Subcutaneous preadipocyte (primary cell): Measurements from ENCODE around the gene PGA3. TPM values are rescaled to one million over a fixed set of nuclear protein-coding genes. Genes with fewer than 3 reads are reported as not detected.

Source experiments
- total RNA-seq: library from RNA; depleted of rRNA; stranded (reverse); fragments of >200 nt; gene quantifications from 2 replicates; pipeline ENCODE4 v1.2.3, GENCODE V29; 2012

Gene PGA3
- total RNA-seq, result 0.73 and 2.2 TPM in 2 replicates

GRCh38 chr11:61202950-61203746 is at the start of gene PGA3:
Gene PGA3, plus strand, starts transcription at chr11:61203515. Its CDS starts 50 bp downstream, at chr11:61203565.

GRCh38 chr11:61161190-61162091 is 41.9 kb upstream of the PGA3 start, which contains the start of gene VPS37C:
Gene VPS37C, minus strand, starts transcription at chr11:61161426. Its CDS starts 22,597 bp downstream, at chr11:61138829.

GRCh38 chr11:61222047-61222446 is 18.7 kb downstream of the PGA3 start, which contains the start of gene PGA4:
Gene PGA4, plus strand, starts transcription at chr11:61222347. Its CDS starts 54 bp downstream, at chr11:61222401.

DNA sequence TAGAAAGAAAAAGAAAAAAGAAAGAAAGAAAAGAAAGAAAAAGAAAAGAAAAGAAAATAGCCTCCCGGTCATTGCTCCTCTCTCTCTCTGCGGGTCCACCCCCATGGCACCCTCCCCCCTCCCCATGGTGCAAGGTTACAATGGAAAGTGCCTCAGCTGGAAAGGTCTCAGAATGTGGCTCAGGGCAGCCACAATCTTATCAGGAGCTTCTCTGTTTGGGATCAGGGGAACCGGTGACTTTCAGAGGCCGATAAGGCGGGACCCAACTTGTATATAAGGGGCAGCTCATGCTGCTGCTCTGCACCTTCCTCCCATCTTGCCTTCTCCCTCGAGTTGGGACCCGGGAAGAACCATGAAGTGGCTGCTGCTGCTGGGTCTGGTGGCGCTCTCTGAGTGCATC is 37.6 kb downstream of the PGA3 start, which contains the start of gene PGA5:
TSS of gene PGA5 (plus strand) at position 301 of the 400 bp plus-strand sequence. CDS start at position 353, 52 bp downstream.

Other genes with a start within 250 kb of the PGA3 start
- gene CD6, start 231.8 kb upstream of the PGA3 start, total RNA-seq, result not detected in 2 replicates
- not detected in 2 replicates for gene CD5, start 101.0 kb upstream of the PGA3 start, total RNA-seq
- gene VPS37C, start 42.1 kb upstream of the PGA3 start, total RNA-seq, result 12.9 and 16.2 TPM in 2 replicates
- gene PGA4, start 18.8 kb downstream of the PGA3 start, total RNA-seq, result under 0.01 and 0.37 TPM in 2 replicates
- 0.37 and 0.39 TPM in 2 replicates for gene PGA5, start 37.7 kb downstream of the PGA3 start, total RNA-seq
- gene VWCE, start 91.8 kb downstream of the PGA3 start, total RNA-seq, result 3.1 and 8.1 TPM in 2 replicates
- gene DDB1, start 129.6 kb downstream of the PGA3 start, total RNA-seq, result 241 and 273 TPM in 2 replicates
- 23.9 and 29.1 TPM in 2 replicates for gene TKFC, start 129.7 kb downstream of the PGA3 start, total RNA-seq
- 28.2 and 29.4 TPM in 2 replicates for gene CYB561A3, start 158.4 kb downstream of the PGA3 start, total RNA-seq
- 23.1 and 25.6 TPM in 2 replicates for gene TMEM138, start 158.9 kb downstream of the PGA3 start, total RNA-seq
- gene TMEM216, start 189.1 kb downstream of the PGA3 start, total RNA-seq, result 4.7 and 5.1 TPM in 2 replicates
- gene CPSF7, start 226.5 kb downstream of the PGA3 start, total RNA-seq, result 24.6 and 31.7 TPM in 2 replicates
- 31.5 and 39.7 TPM in 2 replicates for gene SDHAF2, start 226.6 kb downstream of the PGA3 start, total RNA-seq